COLO829 (cell line): ENCODE measurements around the gene GRK3.

ENCODE experiments used
- DNase-seq: peaks from one replicate; pipeline ENCODE4 v3.0.0; 2012; ENCODE audit warnings: low spot score

Gene GRK3

GRCh38 chr22:25626624-25626990 lies 62.1 kb downstream of the GRK3 start:
- DNase-seq = no peak

DNA sequence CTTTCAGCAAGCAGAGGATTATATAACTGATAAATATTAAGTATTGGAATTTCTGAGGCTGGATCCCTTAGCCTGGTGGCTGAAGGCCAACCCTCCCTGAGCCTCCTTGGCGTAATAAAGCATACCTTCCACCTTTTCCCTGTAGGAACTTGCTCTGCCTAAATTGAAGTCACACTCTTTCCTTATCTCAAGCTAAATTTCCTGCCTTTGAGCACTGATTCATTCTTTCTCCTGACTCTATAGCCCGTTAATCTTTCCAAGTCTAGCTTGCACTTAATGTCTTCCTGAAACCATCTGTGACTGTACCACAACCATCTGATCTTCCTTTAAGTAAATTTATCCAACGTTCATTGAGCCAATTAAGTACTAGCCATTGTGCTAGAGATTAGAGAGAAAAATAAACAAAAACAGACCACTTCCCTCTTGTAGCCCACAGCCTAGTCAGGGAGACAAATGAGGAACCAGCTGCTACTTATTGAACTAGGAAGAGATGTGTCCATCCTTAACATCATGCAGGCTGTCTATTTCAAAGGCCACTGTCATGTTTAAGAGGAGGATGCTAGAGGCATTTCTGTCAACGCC lies 62.9 kb downstream of the GRK3 start:
- no peak for DNase-seq

DNA sequence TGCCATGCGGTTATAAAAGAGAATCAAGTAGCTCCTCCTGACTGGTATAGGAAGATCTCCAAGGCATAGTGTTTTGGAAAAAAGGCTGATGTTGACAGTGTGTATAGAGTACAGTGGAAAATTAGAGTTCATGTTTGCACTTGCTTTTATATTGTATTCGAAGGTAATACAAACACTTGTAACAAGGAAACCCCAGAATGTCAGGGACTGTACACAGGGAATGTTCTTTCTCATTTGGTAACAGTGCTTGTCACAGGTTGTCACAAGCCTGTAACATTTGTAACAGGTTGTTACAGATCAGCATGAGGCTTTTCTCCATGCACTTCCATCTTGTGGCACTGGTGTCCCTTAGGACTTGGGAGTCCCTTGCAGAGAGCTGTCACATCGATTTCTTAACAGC lies 64.0 kb downstream of the GRK3 start:
- no peak for DNase-seq

GRCh38 chr22:25629613-25630012 lies 65.1 kb downstream of the GRK3 start:
- DNase-seq = no peak

DNA sequence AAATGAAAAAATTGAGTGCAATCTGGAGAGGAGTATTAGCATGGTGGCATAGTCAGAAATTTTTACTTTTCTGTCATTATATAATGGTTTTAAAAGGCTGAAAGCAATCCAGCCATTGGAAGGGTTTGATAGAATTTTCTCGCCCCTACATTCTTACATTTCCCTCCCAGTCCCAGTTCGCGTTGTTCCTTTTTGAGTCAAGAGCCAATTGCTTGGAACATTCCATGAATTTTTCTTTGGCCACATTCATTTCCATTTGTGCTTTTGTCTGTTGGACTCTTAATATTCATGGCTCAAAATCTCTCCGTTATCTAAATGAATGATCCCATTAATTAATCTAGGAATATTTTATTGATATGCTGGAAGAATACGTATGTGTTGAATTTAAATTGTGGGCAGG lies 66.0 kb downstream of the GRK3 start:
- DNase-seq = no peak

DNA sequence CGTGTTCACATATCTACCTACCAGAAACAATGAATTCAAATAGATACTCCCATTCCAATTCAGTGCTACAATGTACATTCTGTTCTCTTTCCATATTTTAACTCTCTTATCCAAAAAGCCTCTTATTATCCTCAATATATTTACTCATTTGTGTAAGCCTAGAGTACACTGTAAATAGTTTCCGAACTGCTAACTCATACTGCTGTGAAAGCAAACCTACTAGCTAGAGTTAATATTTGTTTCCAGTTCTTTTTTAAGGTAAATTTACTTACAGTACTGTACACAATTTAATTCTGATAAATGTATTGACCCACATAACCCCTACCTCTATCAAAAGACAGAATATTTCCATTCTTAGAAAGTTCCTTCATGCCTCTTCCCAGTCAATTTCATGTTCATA lies 71.8 kb downstream of the GRK3 start:
- DNase-seq = no peak

DNA sequence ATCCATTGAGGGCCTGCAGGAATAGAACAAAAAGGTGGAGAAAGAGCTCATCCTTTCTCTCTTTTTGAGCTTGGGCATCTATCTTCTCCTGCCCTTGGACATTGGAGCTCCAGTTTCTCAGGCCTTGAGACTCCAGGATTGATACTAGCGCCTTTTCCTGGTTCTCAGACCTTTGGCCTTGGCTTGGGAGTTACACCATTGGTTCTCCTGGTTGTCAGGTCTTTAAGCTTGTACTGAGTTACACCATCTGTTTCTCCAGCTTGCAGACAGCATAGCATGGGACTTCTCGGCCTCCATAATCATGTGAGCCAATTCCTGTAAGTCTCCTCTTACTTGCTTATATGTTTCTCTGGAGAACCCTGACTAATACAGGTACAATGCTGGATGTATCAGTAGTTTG lies 72.6 kb downstream of the GRK3 start:
- no peak for DNase-seq

DNA sequence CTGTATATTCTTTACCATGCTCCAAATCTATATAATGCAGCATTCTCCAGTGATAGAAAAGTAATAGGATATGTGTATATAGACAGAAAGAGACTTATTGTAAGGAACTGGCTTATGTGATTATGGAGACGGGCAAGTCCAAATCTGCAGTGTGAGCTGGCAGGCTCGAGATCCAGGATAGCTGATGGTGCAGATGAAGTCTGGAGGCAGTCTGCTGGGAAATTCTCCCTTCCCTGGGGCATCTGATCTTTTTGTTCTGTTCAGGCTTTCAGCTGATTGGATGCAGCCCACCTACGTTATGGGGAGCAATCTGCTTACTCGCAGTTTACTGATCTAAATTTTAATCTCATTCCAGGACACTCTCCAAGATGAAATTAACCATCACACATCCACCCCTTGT lies 73.2 kb downstream of the GRK3 start:
- DNase-seq = no peak

GRCh38 chr22:25638638-25639037 lies 74.2 kb downstream of the GRK3 start:
- DNase-seq = no peak

GRCh38 chr22:25641650-25642049 lies 77.2 kb downstream of the GRK3 start:
- DNase-seq = no peak

GRCh38 chr22:25643232-25644000 lies 78.9 kb downstream of the GRK3 start:
- DNase-seq = no peak

DNA sequence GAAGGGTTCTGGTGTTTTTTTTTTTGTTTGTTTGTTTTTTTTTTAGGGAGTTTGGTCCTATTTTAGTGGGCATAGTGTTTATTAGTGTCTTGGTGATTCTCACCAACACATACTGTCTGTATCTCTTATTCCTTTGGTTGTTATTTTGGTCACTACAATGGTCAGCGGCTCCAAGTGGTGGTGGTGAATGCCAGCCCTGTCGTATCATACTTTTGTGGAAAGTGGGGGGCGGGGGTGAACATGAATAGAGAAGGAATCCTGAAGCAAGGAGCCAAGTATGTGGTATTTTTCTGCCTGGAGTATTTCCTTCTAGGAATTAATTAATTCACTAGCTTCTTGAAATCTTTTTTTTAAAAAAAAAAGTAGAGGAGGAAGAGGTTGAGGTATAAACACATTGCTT lies 79.6 kb downstream of the GRK3 start:
- DNase-seq = no peak

DNA sequence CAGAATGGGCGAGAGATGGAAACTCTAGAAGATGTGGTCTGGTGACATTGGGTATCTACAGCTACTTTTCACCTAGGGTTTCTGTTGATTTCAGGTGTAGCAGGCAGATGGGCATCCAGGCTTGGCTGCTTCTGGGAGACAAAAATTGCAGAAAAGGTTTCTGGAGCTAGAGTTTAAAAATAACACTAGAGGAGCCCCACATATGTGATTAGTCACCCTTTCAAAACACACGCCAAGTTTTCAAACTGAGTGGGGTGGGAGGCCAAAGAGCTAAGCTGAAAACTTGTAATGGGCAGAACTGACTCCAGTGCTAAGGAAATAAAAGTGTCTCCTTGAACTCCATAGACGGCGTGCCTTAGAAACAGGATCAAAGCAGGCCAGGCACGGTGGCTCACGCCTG lies 80.8 kb downstream of the GRK3 start:
- no peak for DNase-seq

- no peak for DNase-seq
These were observed 81.5 kb downstream of the GRK3 start for GRCh38 chr22:25645964-25646363.

DNA sequence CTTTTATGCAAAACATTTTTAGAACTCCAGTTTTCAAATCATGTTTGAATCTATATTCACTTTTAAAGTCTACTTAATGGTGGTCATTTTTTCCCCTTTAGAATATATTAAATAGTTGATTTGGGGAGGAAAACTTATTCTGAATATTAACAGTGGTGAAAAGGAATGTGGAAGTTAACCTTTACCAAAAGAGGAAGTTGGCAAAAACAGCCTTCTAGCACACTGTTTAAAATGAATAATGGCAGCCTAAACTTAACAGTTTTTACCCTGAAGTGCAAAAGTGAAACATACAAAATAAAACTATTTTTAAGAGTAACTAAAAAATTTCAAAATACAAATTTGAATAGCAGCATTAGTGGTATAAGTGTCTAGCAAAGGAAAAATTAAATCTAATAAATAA lies 86.4 kb downstream of the GRK3 start:
- no peak for DNase-seq

DNA sequence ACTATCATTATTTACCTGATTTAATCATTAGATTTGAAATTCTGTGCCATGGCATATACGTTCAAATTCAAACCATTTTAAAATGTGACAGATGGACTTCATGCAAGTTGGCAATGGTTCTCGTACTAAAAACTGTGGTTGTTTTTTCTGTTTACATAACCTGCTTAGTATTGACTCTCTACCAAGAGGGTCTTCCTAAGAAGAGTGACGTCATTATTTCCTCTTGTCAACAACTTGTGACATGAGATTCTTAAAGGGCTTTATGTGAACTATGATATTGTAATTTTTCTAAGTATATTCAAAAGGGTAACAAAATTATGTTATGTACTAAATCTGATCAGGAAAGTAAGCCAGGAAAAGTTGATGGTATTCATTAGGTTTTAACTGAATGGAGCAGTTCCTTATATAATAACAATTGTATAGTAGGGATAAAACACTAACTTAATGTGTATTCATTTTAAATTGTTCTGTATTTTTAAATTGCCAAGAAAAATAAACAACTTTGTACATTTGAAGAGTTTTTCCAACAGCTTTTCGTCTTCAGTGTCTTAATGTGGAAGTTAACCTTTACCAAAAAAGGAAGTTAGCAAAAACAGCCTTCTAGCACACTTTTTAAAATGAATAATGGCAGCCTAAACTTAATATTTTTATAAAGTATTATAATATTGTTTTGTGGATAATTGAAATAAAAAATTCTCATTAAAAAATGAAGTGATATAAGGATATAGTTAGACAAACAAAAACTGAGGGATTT lies 87.0 kb downstream of the GRK3 start:
- no peak for DNase-seq

DNA sequence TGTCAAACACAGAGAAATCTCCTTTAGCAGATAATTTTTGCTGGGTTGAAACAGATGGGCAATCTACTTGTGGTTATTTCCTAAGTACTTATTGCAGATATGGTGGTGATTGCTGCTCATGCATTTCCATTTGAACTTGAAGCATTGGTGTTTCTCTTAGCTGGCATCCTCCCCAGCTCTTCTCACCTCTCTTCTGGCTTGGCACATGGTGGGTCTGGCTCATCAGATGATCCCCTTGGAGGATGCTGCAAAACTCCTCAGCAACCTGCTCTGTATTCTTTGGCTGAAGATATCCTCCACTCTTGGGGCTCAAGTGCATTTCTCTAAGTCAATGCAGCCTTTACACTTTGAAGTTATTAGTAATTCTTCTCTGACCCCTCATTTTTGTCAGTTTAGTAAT lies 90.2 kb downstream of the GRK3 start:
- no peak for DNase-seq

DNA sequence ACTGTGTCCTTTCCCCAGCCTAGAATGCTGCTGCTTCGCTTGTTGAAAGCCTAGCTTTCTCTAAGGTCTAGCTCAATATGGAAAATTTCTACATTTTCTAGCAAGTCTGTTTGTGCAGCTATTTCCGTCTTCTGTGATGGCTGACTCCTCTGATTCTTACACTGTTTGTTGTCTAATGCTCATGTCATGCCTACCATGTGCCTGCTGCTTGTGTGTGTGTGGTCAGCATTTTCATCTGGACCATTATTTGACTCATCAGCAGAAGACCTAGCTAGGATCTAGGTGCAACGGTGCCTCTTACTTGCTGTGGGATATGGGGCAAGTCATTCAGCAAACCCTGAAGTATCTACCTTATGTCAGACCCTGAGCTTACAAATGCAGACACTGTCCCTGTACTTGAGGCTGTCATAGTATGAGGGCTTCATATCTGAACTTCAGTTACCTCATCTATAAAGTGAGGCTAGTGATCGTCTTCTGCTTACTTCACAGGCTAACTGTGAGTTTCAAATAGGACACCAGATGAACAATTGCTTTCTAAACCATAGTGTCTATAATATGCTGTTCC lies 91.0 kb downstream of the GRK3 start:
- DNase-seq = no peak

- no peak for DNase-seq
These were observed 92.2 kb downstream of the GRK3 start for GRCh38 chr22:25656724-25657123.

GRCh38 chr22:25658633-25659032 lies 94.2 kb downstream of the GRK3 start:
- DNase-seq = no peak

- no peak for DNase-seq
These were observed 94.9 kb downstream of the GRK3 start for GRCh38 chr22:25659413-25659812.

GRCh38 chr22:25660336-25660735 lies 95.9 kb downstream of the GRK3 start:
- no peak for DNase-seq

GRCh38 chr22:25661073-25661472 lies 96.6 kb downstream of the GRK3 start:
- DNase-seq = no peak
